ENCODE data around the gene CCDC85B. TPM values are rescaled to one million over a fixed set of nuclear protein-coding genes. Genes with fewer than 3 reads are reported as not detected.
A peak's percentile ranks its signal among the peaks of the same experiment; 100 is the strongest.

Gene CCDC85B
- total and polyA plus RNA-seq, 2 of the 13 experiments (the other 11 are each of a cell fraction or from before 2014, with no cell fraction given), result 8.2 to 19.5 TPM

DNA sequence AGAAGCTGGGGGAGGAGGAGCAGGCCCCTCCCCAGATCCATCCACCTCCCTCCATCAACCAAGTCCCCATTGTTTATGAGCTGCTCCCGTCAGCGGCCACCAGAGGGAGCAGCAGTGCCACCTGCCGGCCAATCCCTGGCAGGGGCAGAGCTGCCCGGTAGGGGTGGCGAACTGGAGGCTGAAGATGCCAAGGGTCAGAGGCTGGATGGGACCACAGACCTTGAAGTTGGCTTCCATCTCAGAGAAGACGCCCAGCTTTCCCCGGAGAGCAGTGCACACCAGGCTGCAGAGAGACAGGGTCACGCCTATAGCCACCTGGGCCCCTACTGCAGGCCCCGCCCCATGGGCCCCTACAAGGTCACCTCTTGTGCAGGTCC is 5.8 kb upstream of the CCDC85B start (continued):
- TF ChIP-seq CHD2 (IDR thresholded peaks at IDR 0.05; ENCODE audit: low read depth, low read length) (no peak), EHMT2 (IDR thresholded peaks at IDR 0.05; ENCODE audit: borderline replicate concordance, low read depth, low read length) (no peak), RBFOX2 (IDR thresholded peaks at IDR 0.05; ENCODE audit: low read depth, low read length) (no peak), TBP (CRISPR knock-in tag; IDR thresholded peaks at IDR 0.05) (no peak), ZNF124 (CRISPR knock-in tag; IDR thresholded peaks at IDR 0.05) (no peak), ARHGAP35 (CRISPR knock-in tag; IDR thresholded peaks at IDR 0.05; ENCODE audit: borderline replicate concordance) (no peak), KDM4B (CRISPR knock-in tag; IDR thresholded peaks at IDR 0.05) (peak; percentile 72; the same call in 1 of the 2 replicates), ETV5 (CRISPR knock-in tag; IDR thresholded peaks at IDR 0.05; ENCODE audit: borderline replicate concordance) (no peak), ZNF317 (CRISPR knock-in tag; IDR thresholded peaks at IDR 0.05) (no peak)
- TF ChIP-seq, protein P1, sequence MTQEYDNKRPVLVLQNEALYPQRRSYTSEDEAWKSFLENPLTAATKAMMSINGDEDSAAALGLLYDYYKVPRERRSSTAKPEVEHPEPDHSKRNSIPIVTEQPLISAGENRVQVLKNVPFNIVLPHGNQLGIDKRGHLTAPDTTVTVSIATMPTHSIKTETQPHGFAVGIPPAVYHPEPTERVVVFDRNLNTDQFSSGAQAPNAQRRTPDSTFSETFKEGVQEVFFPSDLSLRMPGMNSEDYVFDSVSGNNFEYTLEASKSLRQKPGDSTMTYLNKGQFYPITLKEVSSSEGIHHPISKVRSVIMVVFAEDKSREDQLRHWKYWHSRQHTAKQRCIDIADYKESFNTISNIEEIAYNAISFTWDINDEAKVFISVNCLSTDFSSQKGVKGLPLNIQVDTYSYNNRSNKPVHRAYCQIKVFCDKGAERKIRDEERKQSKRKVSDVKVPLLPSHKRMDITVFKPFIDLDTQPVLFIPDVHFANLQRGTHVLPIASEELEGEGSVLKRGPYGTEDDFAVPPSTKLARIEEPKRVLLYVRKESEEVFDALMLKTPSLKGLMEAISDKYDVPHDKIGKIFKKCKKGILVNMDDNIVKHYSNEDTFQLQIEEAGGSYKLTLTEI (CRISPR knock-in tag; conservative IDR thresholded peaks at IDR 0.05), result no peak
- TF ChIP-seq, protein P2, sequence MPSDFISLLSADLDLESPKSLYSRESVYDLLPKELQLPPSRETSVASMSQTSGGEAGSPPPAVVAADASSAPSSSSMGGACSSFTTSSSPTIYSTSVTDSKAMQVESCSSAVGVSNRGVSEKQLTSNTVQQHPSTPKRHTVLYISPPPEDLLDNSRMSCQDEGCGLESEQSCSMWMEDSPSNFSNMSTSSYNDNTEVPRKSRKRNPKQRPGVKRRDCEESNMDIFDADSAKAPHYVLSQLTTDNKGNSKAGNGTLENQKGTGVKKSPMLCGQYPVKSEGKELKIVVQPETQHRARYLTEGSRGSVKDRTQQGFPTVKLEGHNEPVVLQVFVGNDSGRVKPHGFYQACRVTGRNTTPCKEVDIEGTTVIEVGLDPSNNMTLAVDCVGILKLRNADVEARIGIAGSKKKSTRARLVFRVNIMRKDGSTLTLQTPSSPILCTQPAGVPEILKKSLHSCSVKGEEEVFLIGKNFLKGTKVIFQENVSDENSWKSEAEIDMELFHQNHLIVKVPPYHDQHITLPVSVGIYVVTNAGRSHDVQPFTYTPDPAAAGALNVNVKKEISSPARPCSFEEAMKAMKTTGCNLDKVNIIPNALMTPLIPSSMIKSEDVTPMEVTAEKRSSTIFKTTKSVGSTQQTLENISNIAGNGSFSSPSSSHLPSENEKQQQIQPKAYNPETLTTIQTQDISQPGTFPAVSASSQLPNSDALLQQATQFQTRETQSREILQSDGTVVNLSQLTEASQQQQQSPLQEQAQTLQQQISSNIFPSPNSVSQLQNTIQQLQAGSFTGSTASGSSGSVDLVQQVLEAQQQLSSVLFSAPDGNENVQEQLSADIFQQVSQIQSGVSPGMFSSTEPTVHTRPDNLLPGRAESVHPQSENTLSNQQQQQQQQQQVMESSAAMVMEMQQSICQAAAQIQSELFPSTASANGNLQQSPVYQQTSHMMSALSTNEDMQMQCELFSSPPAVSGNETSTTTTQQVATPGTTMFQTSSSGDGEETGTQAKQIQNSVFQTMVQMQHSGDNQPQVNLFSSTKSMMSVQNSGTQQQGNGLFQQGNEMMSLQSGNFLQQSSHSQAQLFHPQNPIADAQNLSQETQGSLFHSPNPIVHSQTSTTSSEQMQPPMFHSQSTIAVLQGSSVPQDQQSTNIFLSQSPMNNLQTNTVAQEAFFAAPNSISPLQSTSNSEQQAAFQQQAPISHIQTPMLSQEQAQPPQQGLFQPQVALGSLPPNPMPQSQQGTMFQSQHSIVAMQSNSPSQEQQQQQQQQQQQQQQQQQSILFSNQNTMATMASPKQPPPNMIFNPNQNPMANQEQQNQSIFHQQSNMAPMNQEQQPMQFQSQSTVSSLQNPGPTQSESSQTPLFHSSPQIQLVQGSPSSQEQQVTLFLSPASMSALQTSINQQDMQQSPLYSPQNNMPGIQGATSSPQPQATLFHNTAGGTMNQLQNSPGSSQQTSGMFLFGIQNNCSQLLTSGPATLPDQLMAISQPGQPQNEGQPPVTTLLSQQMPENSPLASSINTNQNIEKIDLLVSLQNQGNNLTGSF (CRISPR knock-in tag; IDR thresholded peaks at IDR 0.05), result no peak
- TF ChIP-seq, protein P3, sequence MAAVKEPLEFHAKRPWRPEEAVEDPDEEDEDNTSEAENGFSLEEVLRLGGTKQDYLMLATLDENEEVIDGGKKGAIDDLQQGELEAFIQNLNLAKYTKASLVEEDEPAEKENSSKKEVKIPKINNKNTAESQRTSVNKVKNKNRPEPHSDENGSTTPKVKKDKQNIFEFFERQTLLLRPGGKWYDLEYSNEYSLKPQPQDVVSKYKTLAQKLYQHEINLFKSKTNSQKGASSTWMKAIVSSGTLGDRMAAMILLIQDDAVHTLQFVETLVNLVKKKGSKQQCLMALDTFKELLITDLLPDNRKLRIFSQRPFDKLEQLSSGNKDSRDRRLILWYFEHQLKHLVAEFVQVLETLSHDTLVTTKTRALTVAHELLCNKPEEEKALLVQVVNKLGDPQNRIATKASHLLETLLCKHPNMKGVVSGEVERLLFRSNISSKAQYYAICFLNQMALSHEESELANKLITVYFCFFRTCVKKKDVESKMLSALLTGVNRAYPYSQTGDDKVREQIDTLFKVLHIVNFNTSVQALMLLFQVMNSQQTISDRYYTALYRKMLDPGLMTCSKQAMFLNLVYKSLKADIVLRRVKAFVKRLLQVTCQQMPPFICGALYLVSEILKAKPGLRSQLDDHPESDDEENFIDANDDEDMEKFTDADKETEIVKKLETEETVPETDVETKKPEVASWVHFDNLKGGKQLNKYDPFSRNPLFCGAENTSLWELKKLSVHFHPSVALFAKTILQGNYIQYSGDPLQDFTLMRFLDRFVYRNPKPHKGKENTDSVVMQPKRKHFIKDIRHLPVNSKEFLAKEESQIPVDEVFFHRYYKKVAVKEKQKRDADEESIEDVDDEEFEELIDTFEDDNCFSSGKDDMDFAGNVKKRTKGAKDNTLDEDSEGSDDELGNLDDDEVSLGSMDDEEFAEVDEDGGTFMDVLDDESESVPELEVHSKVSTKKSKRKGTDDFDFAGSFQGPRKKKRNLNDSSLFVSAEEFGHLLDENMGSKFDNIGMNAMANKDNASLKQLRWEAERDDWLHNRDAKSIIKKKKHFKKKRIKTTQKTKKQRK (IDR thresholded peaks at IDR 0.05; ENCODE audit: low read length), result no peak
- TF ChIP-seq, protein P4, sequence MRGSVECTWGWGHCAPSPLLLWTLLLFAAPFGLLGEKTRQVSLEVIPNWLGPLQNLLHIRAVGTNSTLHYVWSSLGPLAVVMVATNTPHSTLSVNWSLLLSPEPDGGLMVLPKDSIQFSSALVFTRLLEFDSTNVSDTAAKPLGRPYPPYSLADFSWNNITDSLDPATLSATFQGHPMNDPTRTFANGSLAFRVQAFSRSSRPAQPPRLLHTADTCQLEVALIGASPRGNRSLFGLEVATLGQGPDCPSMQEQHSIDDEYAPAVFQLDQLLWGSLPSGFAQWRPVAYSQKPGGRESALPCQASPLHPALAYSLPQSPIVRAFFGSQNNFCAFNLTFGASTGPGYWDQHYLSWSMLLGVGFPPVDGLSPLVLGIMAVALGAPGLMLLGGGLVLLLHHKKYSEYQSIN (CRISPR knock-in tag; IDR thresholded peaks at IDR 0.05; ENCODE audit: borderline replicate concordance), result no peak
- TF ChIP-seq, protein P5, sequence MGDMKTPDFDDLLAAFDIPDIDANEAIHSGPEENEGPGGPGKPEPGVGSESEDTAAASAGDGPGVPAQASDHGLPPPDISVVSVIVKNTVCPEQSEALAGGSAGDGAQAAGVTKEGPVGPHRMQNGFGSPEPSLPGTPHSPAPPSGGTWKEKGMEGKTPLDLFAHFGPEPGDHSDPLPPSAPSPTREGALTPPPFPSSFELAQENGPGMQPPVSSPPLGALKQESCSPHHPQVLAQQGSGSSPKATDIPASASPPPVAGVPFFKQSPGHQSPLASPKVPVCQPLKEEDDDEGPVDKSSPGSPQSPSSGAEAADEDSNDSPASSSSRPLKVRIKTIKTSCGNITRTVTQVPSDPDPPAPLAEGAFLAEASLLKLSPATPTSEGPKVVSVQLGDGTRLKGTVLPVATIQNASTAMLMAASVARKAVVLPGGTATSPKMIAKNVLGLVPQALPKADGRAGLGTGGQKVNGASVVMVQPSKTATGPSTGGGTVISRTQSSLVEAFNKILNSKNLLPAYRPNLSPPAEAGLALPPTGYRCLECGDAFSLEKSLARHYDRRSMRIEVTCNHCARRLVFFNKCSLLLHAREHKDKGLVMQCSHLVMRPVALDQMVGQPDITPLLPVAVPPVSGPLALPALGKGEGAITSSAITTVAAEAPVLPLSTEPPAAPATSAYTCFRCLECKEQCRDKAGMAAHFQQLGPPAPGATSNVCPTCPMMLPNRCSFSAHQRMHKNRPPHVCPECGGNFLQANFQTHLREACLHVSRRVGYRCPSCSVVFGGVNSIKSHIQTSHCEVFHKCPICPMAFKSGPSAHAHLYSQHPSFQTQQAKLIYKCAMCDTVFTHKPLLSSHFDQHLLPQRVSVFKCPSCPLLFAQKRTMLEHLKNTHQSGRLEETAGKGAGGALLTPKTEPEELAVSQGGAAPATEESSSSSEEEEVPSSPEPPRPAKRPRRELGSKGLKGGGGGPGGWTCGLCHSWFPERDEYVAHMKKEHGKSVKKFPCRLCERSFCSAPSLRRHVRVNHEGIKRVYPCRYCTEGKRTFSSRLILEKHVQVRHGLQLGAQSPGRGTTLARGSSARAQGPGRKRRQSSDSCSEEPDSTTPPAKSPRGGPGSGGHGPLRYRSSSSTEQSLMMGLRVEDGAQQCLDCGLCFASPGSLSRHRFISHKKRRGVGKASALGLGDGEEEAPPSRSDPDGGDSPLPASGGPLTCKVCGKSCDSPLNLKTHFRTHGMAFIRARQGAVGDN (CRISPR knock-in tag; IDR thresholded peaks at IDR 0.05), result peak; percentile 72

Data from HepG2 (cell line).